ENCODE data around the gene CHST10. TPM values are rescaled to one million over a fixed set of nuclear protein-coding genes. Genes with fewer than 3 reads are reported as not detected.

The CHST10 gene
- total RNA-seq, 1 donor from 2014 or later: 25.0 TPM

- peaks cover 26% of the 10 kb centered on the region for H3K4me1 Mint-ChIP-seq (ENCODE audit: low read depth, unreplicated experiment)
Observed at GRCh38 chr2:100409975-100410647, 7.4 kb downstream of the CHST10 start.

GRCh38 chr2:100409461-100409860 lies 8.0 kb downstream of the CHST10 start:
- Mint-ChIP-seq H3K4me3 (ENCODE audit: unreplicated experiment) (no peak overlapping the region), H3K36me3 (ENCODE audit: unreplicated experiment) (no peaks in the 10 kb centered on the region), H3K4me1 (ENCODE audit: low read depth, unreplicated experiment) (peaks cover 26% of the 10 kb centered on the region), H3K27ac (ENCODE audit: unreplicated experiment) (no peak overlapping the region), H3K27me3 (ENCODE audit: unreplicated experiment) (no peaks in the 10 kb centered on the region), H3K9me3 (ENCODE audit: unreplicated experiment) (no peaks in the 10 kb centered on the region)
- DNase-seq: no peak
- no peak for TF ChIP-seq CTCF (IDR thresholded peaks at IDR 0.05; ENCODE audit: partially characterized antibody, unreplicated experiment)

More at GRCh38 chr2:100409975-100410647, 7.4 kb downstream of the CHST10 start:
- Mint-ChIP-seq H3K27ac (ENCODE audit: unreplicated experiment) (no peak overlapping the region), H3K27me3 (ENCODE audit: unreplicated experiment) (no peaks in the 10 kb centered on the region), H3K36me3 (ENCODE audit: unreplicated experiment) (no peaks in the 10 kb centered on the region), H3K4me3 (ENCODE audit: unreplicated experiment) (no peak overlapping the region), H3K9me3 (ENCODE audit: unreplicated experiment) (no peaks in the 10 kb centered on the region)
- no peak for TF ChIP-seq CTCF (IDR thresholded peaks at IDR 0.05; ENCODE audit: partially characterized antibody, unreplicated experiment)
- DNase-seq: no peak

DNA sequence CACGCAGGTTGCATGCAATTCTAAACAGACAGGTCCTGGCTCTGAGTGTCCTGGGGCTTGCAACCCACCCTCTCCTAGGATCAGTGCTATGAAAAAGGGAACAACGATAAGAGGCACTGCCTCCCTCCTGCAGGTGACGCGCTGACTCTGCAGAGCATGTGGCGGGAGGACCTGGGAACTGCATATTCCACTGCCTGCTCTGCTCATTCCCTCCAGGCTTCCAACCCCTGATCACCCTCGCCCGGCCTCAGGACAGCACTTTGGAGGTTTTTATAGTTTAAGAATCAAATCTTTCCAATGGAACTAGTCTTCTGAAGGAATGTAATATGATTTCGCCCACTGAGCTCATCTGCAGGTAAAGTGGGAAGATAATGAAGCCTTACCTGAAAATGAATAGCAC lies 8.5 kb downstream of the CHST10 start:
- H3K4me1 Mint-ChIP-seq (ENCODE audit: low read depth, unreplicated experiment): peaks cover 23% of the 10 kb centered on the region
- no peaks in the 10 kb centered on the region for H3K27me3 Mint-ChIP-seq (ENCODE audit: unreplicated experiment)
- no peak for DNase-seq
- TF ChIP-seq CTCF (IDR thresholded peaks at IDR 0.05; ENCODE audit: partially characterized antibody, unreplicated experiment): no peak
- H3K9me3 Mint-ChIP-seq (ENCODE audit: unreplicated experiment): no peaks in the 10 kb centered on the region
- H3K27ac Mint-ChIP-seq (ENCODE audit: unreplicated experiment): no peak overlapping the region
- no peak overlapping the region for H3K4me3 Mint-ChIP-seq (ENCODE audit: unreplicated experiment)
- H3K36me3 Mint-ChIP-seq (ENCODE audit: unreplicated experiment): no peaks in the 10 kb centered on the region

GRCh38 chr2:100408104-100408503 lies 9.4 kb downstream of the CHST10 start:
- H3K27ac Mint-ChIP-seq (ENCODE audit: unreplicated experiment): no peak overlapping the region
- no peak overlapping the region for H3K4me3 Mint-ChIP-seq (ENCODE audit: unreplicated experiment)
- no peaks in the 10 kb centered on the region for H3K36me3 Mint-ChIP-seq (ENCODE audit: unreplicated experiment)
- no peak for TF ChIP-seq CTCF (IDR thresholded peaks at IDR 0.05; ENCODE audit: partially characterized antibody, unreplicated experiment)
- no peaks in the 10 kb centered on the region for H3K27me3 Mint-ChIP-seq (ENCODE audit: unreplicated experiment)
- peaks cover 14% of the 10 kb centered on the region for H3K4me1 Mint-ChIP-seq (ENCODE audit: low read depth, unreplicated experiment)
- no peak for DNase-seq
- H3K9me3 Mint-ChIP-seq (ENCODE audit: unreplicated experiment): no peaks in the 10 kb centered on the region

DNA sequence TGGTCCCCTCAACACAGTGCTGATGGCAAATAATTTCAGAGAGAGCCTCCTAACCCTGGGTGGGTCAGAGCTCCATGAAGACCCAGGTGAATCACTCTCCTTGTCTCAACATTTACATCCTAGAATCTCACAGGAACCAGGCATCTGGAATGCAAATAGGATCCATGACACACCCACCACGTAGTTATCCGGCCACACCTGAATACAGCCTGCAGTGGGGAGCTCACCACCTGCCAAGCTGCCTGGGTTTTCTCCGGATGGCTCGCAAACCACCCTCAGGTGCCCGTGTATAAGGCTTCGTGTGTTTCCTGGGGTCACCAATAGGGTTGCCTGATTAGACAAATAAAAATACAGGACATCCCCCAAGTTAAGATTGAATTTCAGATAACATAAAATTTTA lies 9.9 kb downstream of the CHST10 start:
- Mint-ChIP-seq H3K36me3 (ENCODE audit: unreplicated experiment) (no peaks in the 10 kb centered on the region), H3K4me3 (ENCODE audit: unreplicated experiment) (no peak overlapping the region), H3K4me1 (ENCODE audit: low read depth, unreplicated experiment) (peaks cover 9% of the 10 kb centered on the region), H3K27me3 (ENCODE audit: unreplicated experiment) (no peaks in the 10 kb centered on the region), H3K27ac (ENCODE audit: unreplicated experiment) (no peak overlapping the region), H3K9me3 (ENCODE audit: unreplicated experiment) (no peaks in the 10 kb centered on the region)
- no peak for TF ChIP-seq CTCF (IDR thresholded peaks at IDR 0.05; ENCODE audit: partially characterized antibody, unreplicated experiment)
- no peak for DNase-seq
